A549 (cell line): ENCODE results near the gene OR52D1. TPM values are rescaled to one million over a fixed set of nuclear protein-coding genes. Genes with fewer than 3 reads are reported as not detected.

ENCODE experiments used
- ATAC-seq, 2 experiments: fragments of 200-7000 bp in 1 of 2; fragments of >200 bp in 1 of 2; cut with Nextera tagmentation in 1 of 2; cut with Tn5 transposase in 1 of 2; 3 replicates each; pipeline versions ENCODE4 v1.8.0 to v1.9.1; 2018 to 2020; ENCODE audit warnings: mild to moderate bottlenecking in 1 of 2, moderate library complexity in 1 of 2
- CTCF ChIA-PET: fragments of 300-600 bp; sonication (Branson Sonifier 250); formaldehyde crosslinking; extraction: SDS; loops from one replicate; lab custom pipeline; 2021; ENCODE audit warnings: antibody characterized with exemption, inconsistent platforms; lab: Yijun Ruan, JAX
- POLR2A ChIA-PET: fragments of 350-600 bp; formaldehyde crosslinking; extraction: SDS; loops from one replicate; lab custom pipeline; 2021; ENCODE audit warnings: antibody characterized with exemption, inconsistent platforms; lab: Yijun Ruan, JAX
- DNase-seq, 2 experiments: peaks; one replicate each; pipeline versions ENCODE4 v3.0.0 to v3.0.0-alpha.2; 2011 to 2016; ENCODE audit warnings: low read depth in 1 of 2, low spot score in 1 of 2
- FAIRE-seq: peaks from 2 replicates; lab custom pipeline; 2011; peaks lifted over from hg19 to GRCh38; lab: Jason Lieb, UNC
- H3K27ac ChIP-seq, 2 experiments: fragments of >200 bp; sonication (Bioruptor Twin); formaldehyde crosslinking; 3 replicates each; pipeline ENCODE4 v1.5.1; 2016 to 2017
- H3K4me1 ChIP-seq: fragments of >200 bp; sonication (Bioruptor Twin); formaldehyde crosslinking; 3 replicates; pipeline ENCODE4 v1.6.1; 2016
- H3K4me2 ChIP-seq: fragments of >200 bp; sonication (Bioruptor Twin); formaldehyde crosslinking; 3 replicates; pipeline ENCODE4 v1.6.1; 2016
- H3K4me3 ChIP-seq: fragments of >200 bp; sonication (Bioruptor Twin); formaldehyde crosslinking; 3 replicates; pipeline ENCODE4 v1.5.1; 2016
- H3K9me3 ChIP-seq: fragments of >200 bp; sonication (Bioruptor Twin); formaldehyde crosslinking; 3 replicates; pipeline ENCODE4 v1.6.1; 2016
- CBX2 ChIP-seq: fragments of 200-600 bp; sonication (generic); IDR thresholded peaks from 2 replicates; pipeline ENCODE4 v1.6.1; 2016; ENCODE audit warnings: low read depth, mild to moderate bottlenecking, borderline replicate concordance
- CEBPB ChIP-seq, 2 experiments: fragments of >200 bp in 1 of 2; sonication (Bioruptor Twin) in 1 of 2; formaldehyde crosslinking in 1 of 2; IDR thresholded peaks; 2 replicates each; pipeline ENCODE4 v1.6.1; 2012 to 2016
- CHD2 ChIP-seq: fragments of 150-350 bp; IDR thresholded peaks from 2 replicates; pipeline ENCODE4 v1.6.1; 2014; ENCODE audit warnings: low read length; ENCODE audit not compliant: partially characterized antibody
- EP300 ChIP-seq, 2 experiments: fragments of >200 bp; sonication (Bioruptor Twin); formaldehyde crosslinking; IDR thresholded peaks; 2 replicates in 1 of 2; 3 replicates in 1 of 2; pipeline ENCODE4 v1.6.1; 2016 to 2017
- HDAC2 ChIP-seq: fragments of 200-600 bp; sonication (generic); IDR thresholded peaks from 2 replicates; pipeline ENCODE4 v1.6.1; 2016
- HES2 ChIP-seq: fragments of >200 bp; sonication (Bioruptor Twin); formaldehyde crosslinking; IDR thresholded peaks from 2 replicates; pipeline ENCODE4 v1.6.1; 2016
- HEYL ChIP-seq: fragments of 250-450 bp; sonication (Bioruptor Pico); IDR thresholded peaks from 2 replicates; pipeline ENCODE4 v1.8.0; 2021; ENCODE audit warnings: mild to moderate bottlenecking, moderate library complexity
- KDM1A ChIP-seq: fragments of 200-600 bp; sonication (generic); IDR thresholded peaks from 2 replicates; pipeline ENCODE4 v1.6.1; 2016; ENCODE audit warnings: low read depth, mild to moderate bottlenecking
- MAFK ChIP-seq: fragments of 450-650 bp; IDR thresholded peaks from 2 replicates; pipeline ENCODE4 v1.6.1; 2014; ENCODE audit not compliant: partially characterized antibody
- NPAS2 ChIP-seq: fragments of 250-450 bp; sonication (Bioruptor Pico); IDR thresholded peaks from 2 replicates; pipeline ENCODE4 v1.8.0; 2022; ENCODE audit warnings: mild to moderate bottlenecking, moderate library complexity, borderline replicate concordance
- POLR2AphosphoS2 ChIP-seq: conservative IDR thresholded peaks from 2 replicates; pipeline ENCODE4 v1.6.1; 2012; ENCODE audit warnings: low read length, improper control_type of control experiment, inconsistent platforms
- RARB ChIP-seq: fragments of 250-450 bp; sonication (Bioruptor Pico); IDR thresholded peaks from 2 replicates; pipeline ENCODE4 v1.8.0; 2021; ENCODE audit warnings: mild to moderate bottlenecking, moderate library complexity
- RCOR1 ChIP-seq: fragments of 150-350 bp; IDR thresholded peaks from 2 replicates; pipeline ENCODE4 v1.6.1; 2014; ENCODE audit warnings: antibody characterized with exemption, low read length, low read depth
- REST ChIP-seq: fragments of 200-600 bp; sonication (generic); IDR thresholded peaks from 2 replicates; pipeline ENCODE4 v1.6.1; 2016; ENCODE audit warnings: antibody characterized with exemption, mild to moderate bottlenecking, moderate library complexity
- RNF2 ChIP-seq: fragments of 200-600 bp; sonication (generic); IDR thresholded peaks from 2 replicates; pipeline ENCODE4 v1.6.1; 2016; ENCODE audit warnings: low read depth, mild to moderate bottlenecking, antibody characterized with exemption, moderate library complexity, borderline replicate concordance
- SMC3 ChIP-seq: fragments of >200 bp; sonication (Bioruptor Twin); formaldehyde crosslinking; IDR thresholded peaks from 3 replicates; pipeline ENCODE4 v1.6.1; 2018; ENCODE audit warnings: inconsistent platforms
- TP53 ChIP-seq: fragments of 250-450 bp; sonication (Bioruptor Pico); IDR thresholded peaks from 2 replicates; pipeline ENCODE4 v1.5.0; 2021; ENCODE audit warnings: mild to moderate bottlenecking, moderate library complexity
- ZNF302 ChIP-seq: fragments of 250-450 bp; sonication (Bioruptor Pico); IDR thresholded peaks from 2 replicates; pipeline ENCODE4 v1.9.0; 2021; ENCODE audit warnings: inconsistent platforms, mild to moderate bottlenecking, moderate library complexity
- whole genome bisulfite sequencing: methylation state at CpG from one replicate; pipeline ENCODE4 v1.1.6; 2017; ENCODE audit errors: missing lambda C conversion rate; 5-methylcytosine and 5-hydroxymethylcytosine counted together
- polyA minus RNA-seq: library from RNA; depleted of rRNA, polyadenylated mRNA; stranded (reverse); fragments of >200 nt; gene quantifications from 2 replicates; pipeline ENCODE4 v1.2.3, GENCODE V29; 2011; rRNA and poly(A)+ RNA removed
- polyA plus RNA-seq, 4 experiments: library from polyadenylated mRNA; depleted of rRNA in 3 of 4; stranded (reverse); fragments of >200 nt; fragmentation: RNase III in 1 of 4; extraction: RNeasy Plus Mini Kit Qiagen cat#74134 plus additional on column Dnase treatment in 1 of 4; gene quantifications; 2 replicates in 3 of 4; 3 replicates in 1 of 4; pipeline ENCODE4 v1.2.3, GENCODE V29; 2011 to 2017
- TF ChIP-seq, protein P1 (sequence below): fragments of 450-650 bp; IDR thresholded peaks from 2 replicates; pipeline ENCODE4 v1.6.1; 2014; ENCODE audit warnings: antibody characterized with exemption
- TF ChIP-seq, protein P2 (sequence below): IDR thresholded peaks from 2 replicates; pipeline ENCODE4 v1.6.1; 2012

OR52D1 gene
- polyA plus RNA-seq (2011; rRNA removed) (not detected in 2 replicates), polyA plus RNA-seq (2017; fragmentation: RNase III; extraction: RNeasy Plus Mini Kit Qiagen cat#74134 plus additional on column Dnase treatment) (not detected in 3 replicates), polyA minus RNA-seq (not detected in 2 replicates)
- not detected in 2 replicates for polyA plus RNA-seq (2012; cell fraction: cytosol; rRNA removed)
- not detected in 2 replicates for polyA plus RNA-seq (2012; cell fraction: nucleus; rRNA removed)

- Histone ChIP-seq H3K4me3 (no peak within 1 kb of the TSS), H3K9me3 (no peaks in the 10 kb centered on the region), H3K4me1 (no peaks in the 10 kb centered on the region), H3K27ac (no peak within 1 kb of the TSS), H3K4me2 (no peak within 1 kb of the TSS)
- ChIA-PET POLR2A (no interaction called here), CTCF (no interaction called here)
- TF ChIP-seq HDAC2, result no peak
- no peak for TF ChIP-seq RNF2
- no peak for TF ChIP-seq NPAS2 (CRISPR knock-in tag)
- TF ChIP-seq, protein P1, sequence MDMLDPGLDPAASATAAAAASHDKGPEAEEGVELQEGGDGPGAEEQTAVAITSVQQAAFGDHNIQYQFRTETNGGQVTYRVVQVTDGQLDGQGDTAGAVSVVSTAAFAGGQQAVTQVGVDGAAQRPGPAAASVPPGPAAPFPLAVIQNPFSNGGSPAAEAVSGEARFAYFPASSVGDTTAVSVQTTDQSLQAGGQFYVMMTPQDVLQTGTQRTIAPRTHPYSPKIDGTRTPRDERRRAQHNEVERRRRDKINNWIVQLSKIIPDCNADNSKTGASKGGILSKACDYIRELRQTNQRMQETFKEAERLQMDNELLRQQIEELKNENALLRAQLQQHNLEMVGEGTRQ, result no peak
- no peak for TF ChIP-seq HEYL
- no peak for TF ChIP-seq HES2
- no peak for TF ChIP-seq REST
- no peak for TF ChIP-seq ZNF302
- TF ChIP-seq RARB (CRISPR knock-in tag), result no peak
- TF ChIP-seq RCOR1, result no peak
- TF ChIP-seq EP300 (IDR thresholded peaks at IDR 0.05), result no peak
- TF ChIP-seq, protein P2, sequence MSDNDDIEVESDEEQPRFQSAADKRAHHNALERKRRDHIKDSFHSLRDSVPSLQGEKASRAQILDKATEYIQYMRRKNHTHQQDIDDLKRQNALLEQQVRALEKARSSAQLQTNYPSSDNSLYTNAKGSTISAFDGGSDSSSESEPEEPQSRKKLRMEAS, result no peak
- no peak for TF ChIP-seq TP53
- TF ChIP-seq CEBPB (IDR thresholded peaks at IDR 0.05), result no peak
- no peak for TF ChIP-seq SMC3
- FAIRE-seq (no peak), DNase-seq (no peak), ATAC-seq (no peak)
These were observed at the start of gene OR52D1 for GRCh38 chr11:5488385-5488784. TSS of gene OR52D1 (plus strand) at chr11:5488685. CDS start at chr11:5488707, 22 bp downstream.

GRCh38 chr11:5441414-5441813 lies 47.1 kb upstream of the OR52D1 start, which contains the start of gene OR51I1:
TSS of gene OR51I1 (minus strand) at chr11:5441514. CDS start at chr11:5441514, 0 bp downstream.
- 0% methylated on average over 2 of the region's 2 CpGs for WGBS
- Histone ChIP-seq H3K9me3 (no peaks in the 10 kb centered on the region), H3K4me1 (no peaks in the 10 kb centered on the region), H3K4me2 (no peak within 1 kb of the TSS), H3K27ac (no peak within 1 kb of the TSS), H3K4me3 (no peak within 1 kb of the TSS)
- TF ChIP-seq MAFK, result no peak
- no peak for TF ChIP-seq ZNF302
- no peak for TF ChIP-seq CHD2
- TF ChIP-seq KDM1A, result no peak
- TF ChIP-seq RNF2, result no peak
- no peak for TF ChIP-seq POLR2AphosphoS2
- no peak for TF ChIP-seq REST
- TF ChIP-seq RARB (CRISPR knock-in tag), result no peak
- TF ChIP-seq CBX2, result no peak
- no peak for FAIRE-seq
- DNase-seq, result no peak
- POLR2A ChIA-PET, result no interaction called here
- ATAC-seq, result no peak
- CTCF ChIA-PET, result no interaction called here
